Glutamatergic neuron (in vitro differentiated cells): ENCODE results near the gene PSMG2. TPM values are rescaled to one million over a fixed set of nuclear protein-coding genes. Genes with fewer than 3 reads are reported as not detected.
A peak's percentile ranks its signal among the peaks of the same experiment; 100 is the strongest.

Experiments used
- DNase-seq: peaks from one replicate; pipeline ENCODE4 v3.0.0; 2022
- H3K27ac Mint-ChIP-seq: one replicate; pipeline ENCODE4 v1.8.0; 2020; ENCODE audit warnings: mild to moderate bottlenecking, mixed read lengths, inconsistent platforms; ENCODE audit not compliant: unreplicated experiment
- H3K27me3 Mint-ChIP-seq: one replicate; pipeline ENCODE4 v1.8.0; 2020; ENCODE audit warnings: mild to moderate bottlenecking, moderate library complexity, mixed read lengths, inconsistent platforms; ENCODE audit not compliant: unreplicated experiment
- H3K36me3 Mint-ChIP-seq: one replicate; pipeline ENCODE4 v1.8.0; 2020; ENCODE audit warnings: mild to moderate bottlenecking, mixed read lengths, inconsistent platforms; ENCODE audit not compliant: unreplicated experiment
- H3K4me1 Mint-ChIP-seq: one replicate; pipeline ENCODE4 v1.8.0; 2020; ENCODE audit warnings: mild to moderate bottlenecking, low read depth, mixed read lengths, inconsistent platforms; ENCODE audit not compliant: unreplicated experiment
- H3K4me3 Mint-ChIP-seq: one replicate; pipeline ENCODE4 v1.8.0; 2020; ENCODE audit warnings: mild to moderate bottlenecking, mixed read lengths, inconsistent platforms; ENCODE audit not compliant: unreplicated experiment
- H3K9me3 Mint-ChIP-seq: one replicate; pipeline ENCODE4 v1.8.0; 2020; ENCODE audit warnings: mild to moderate bottlenecking, moderate library complexity, mixed read lengths, inconsistent platforms; ENCODE audit not compliant: unreplicated experiment
- CTCF ChIP-seq: fragments of 200-600 bp; sonication (generic); IDR thresholded peaks from one replicate; pipeline ENCODE4 v1.5.0; 2021; ENCODE audit not compliant: partially characterized antibody, unreplicated experiment
- long read RNA-seq: library from polyadenylated mRNA; unstranded; transcript quantifications from one replicate; pipeline ENCODE4 v2.0.0, GENCODE V29; 2020; ENCODE audit not compliant: unreplicated experiment
- total RNA-seq: library from RNA; stranded (reverse); fragmentation: NEBNext Ultra II Directional; extraction: Animal tissue kit (Norgen Biotek cat#: 25700); gene quantifications from one replicate; pipeline ENCODE4 v1.2.1, GENCODE V29; 2021; ENCODE audit not compliant: unreplicated experiment

The PSMG2 gene
- 48.7 TPM for total RNA-seq
- long read RNA-seq, transcript PSMG2-201 (7 exons, 1,686 nt) = major isoform, 39 of 44 reads
- long read RNA-seq, partial matches to known transcripts = 1 of 44 reads
- long read RNA-seq, other reads (novel, unspliced or antisense) = 3 of 44 reads

GRCh38 chr18:12702221-12703095 is at the start of gene PSMG2, which contains the start of gene CEP76:
TSS of gene PSMG2 (plus strand) at chr18:12703042. CDS start at chr18:12703108, 66 bp downstream.
TSS of gene CEP76 (minus strand) at chr18:12702723. CDS start at chr18:12702548, 175 bp downstream.
- TF ChIP-seq CTCF = no peak
- H3K4me3 Mint-ChIP-seq = peak within 1 kb of the TSS; percentile 98
- H3K9me3 Mint-ChIP-seq = peaks cover 8% of the 10 kb centered on the region
- peaks cover 4% of the 10 kb centered on the region for H3K36me3 Mint-ChIP-seq
- peaks cover 8% of the 10 kb centered on the region for H3K27me3 Mint-ChIP-seq
- peaks cover 17% of the 10 kb centered on the region for H3K4me1 Mint-ChIP-seq
- DNase-seq = peak; percentile 96
- H3K27ac Mint-ChIP-seq = peak within 1 kb of the TSS; percentile 99

- Mint-ChIP-seq H3K36me3 (no peaks in the 10 kb centered on the region), H3K27ac (no peak overlapping the region), H3K9me3 (peaks cover 10% of the 10 kb centered on the region), H3K4me3 (peak overlapping the region; percentile 88), H3K4me1 (peaks cover 22% of the 10 kb centered on the region), H3K27me3 (peaks cover 5% of the 10 kb centered on the region)
- no peak for TF ChIP-seq CTCF
- no peak for DNase-seq
Measured at GRCh38 chr18:12654971-12655370, 47.9 kb upstream of the PSMG2 start.

- DNase-seq = no peak
- no peak for TF ChIP-seq CTCF
- H3K9me3 Mint-ChIP-seq = peaks cover 10% of the 10 kb centered on the region
- peak overlapping the region; percentile 83 for H3K27ac Mint-ChIP-seq
- H3K27me3 Mint-ChIP-seq = peaks cover 5% of the 10 kb centered on the region
- peaks cover 22% of the 10 kb centered on the region for H3K4me1 Mint-ChIP-seq
- no peaks in the 10 kb centered on the region for H3K36me3 Mint-ChIP-seq
- H3K4me3 Mint-ChIP-seq = peak overlapping the region; percentile 88
Measured at GRCh38 chr18:12656605-12656937, 46.3 kb upstream of the PSMG2 start.

GRCh38 chr18:12656938-12657683 is 45.7 kb upstream of the PSMG2 start:
- peaks cover 10% of the 10 kb centered on the region for H3K9me3 Mint-ChIP-seq
- no peaks in the 10 kb centered on the region for H3K36me3 Mint-ChIP-seq
- peak overlapping the region; percentile 88 for H3K4me3 Mint-ChIP-seq
- peak; percentile 66 for DNase-seq
- peaks cover 16% of the 10 kb centered on the region for H3K4me1 Mint-ChIP-seq
- H3K27me3 Mint-ChIP-seq = peaks cover 5% of the 10 kb centered on the region
- TF ChIP-seq CTCF = no peak
- peak overlapping the region; percentile 83 for H3K27ac Mint-ChIP-seq
